ENCODE results near the gene SENP1. TPM values are rescaled to one million over a fixed set of nuclear protein-coding genes. Genes with fewer than 3 reads are reported as not detected.

Gene SENP1
- total and polyA plus RNA-seq, 2 experiments from 2014 or later: 8.6 to 27.7 TPM

DNA sequence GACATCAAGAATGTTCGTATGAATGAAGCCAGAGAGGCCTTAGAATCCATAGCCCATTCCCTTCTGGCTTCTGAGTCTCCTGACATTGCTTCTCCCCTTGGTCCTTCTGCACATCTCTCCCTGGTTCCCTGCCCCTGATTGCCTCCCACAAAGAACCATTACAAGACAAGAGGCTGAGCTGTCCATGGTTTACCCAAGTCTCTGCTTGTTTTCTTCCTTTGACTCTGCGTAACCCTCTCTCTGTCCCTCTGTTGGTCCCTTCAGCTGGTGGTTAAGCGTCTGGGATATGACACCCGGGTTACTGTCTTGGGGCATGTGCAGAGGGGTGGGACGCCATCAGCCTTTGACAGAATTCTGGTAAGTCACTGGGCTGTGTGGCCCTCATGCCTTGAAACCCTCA lies 29.1 kb upstream of the SENP1 start (continued):
- TF ChIP-seq NANOG (IDR thresholded peaks at IDR 0.05; ENCODE audit: borderline replicate concordance) (no peak), ZNF114 (CRISPR knock-in tag; IDR thresholded peaks at IDR 0.05) (no peak), ZNF462 (CRISPR knock-in tag; IDR thresholded peaks at IDR 0.05) (no peak), EZH2 (IDR thresholded peaks at IDR 0.05; ENCODE audit: low read depth, unreplicated experiment) (no peak), ETS1 (IDR thresholded peaks at IDR 0.05) (no peak)

- no peaks in the 10 kb centered on the region for H3K4me1 Mint-ChIP-seq
- Histone ChIP-seq H2AFZ (no peak overlapping the region), H3K4me3 (no peak overlapping the region), H3K27me3 (ENCODE audit: insufficient read depth) (no peaks in the 10 kb centered on the region), H3K9me2 (ENCODE audit: insufficient read depth) (no peaks in the 10 kb centered on the region), H3K27ac (ENCODE audit: low read depth) (no peak overlapping the region), H3K4me2 (no peak overlapping the region), H3K36me3 (ENCODE audit: insufficient read depth) (peaks cover 50% of the 10 kb centered on the region), H3K79me2 (replicated peaks; ENCODE audit: insufficient read depth) (no peaks in the 10 kb centered on the region), H4K20me1 (replicated peaks; ENCODE audit: insufficient read depth) (peaks cover 3% of the 10 kb centered on the region; the same call in 1 of the 2 replicates), H3F3A (replicated peaks; ENCODE audit: low read depth) (no peaks in the 10 kb centered on the region), H3K4me1 (ENCODE audit: insufficient read depth) (no peaks in the 10 kb centered on the region)
- no peaks in the 10 kb centered on the region for H3K9me3 Mint-ChIP-seq
- H3K27me3 Mint-ChIP-seq (ENCODE audit: insufficient read depth, low read depth, poor library complexity): no peaks in the 10 kb centered on the region
- no peak overlapping the region for H3K4me3 Mint-ChIP-seq
- H3K27ac Mint-ChIP-seq: no peak overlapping the region
- peaks cover 71% of the 10 kb centered on the region for H3K36me3 Mint-ChIP-seq (ENCODE audit: low read depth)
- DNase-seq (ENCODE audit: low spot score) (no peak), ATAC-seq (no peak)
- TF ChIP-seq ZNF462 (CRISPR knock-in tag; IDR thresholded peaks at IDR 0.05): no peak
- TF ChIP-seq POLR2AphosphoS5 (IDR thresholded peaks at IDR 0.05; ENCODE audit: low read depth): no peak
- no peak for TF ChIP-seq EZH2phosphoT487 (IDR thresholded peaks at IDR 0.05; ENCODE audit: unreplicated experiment)
- TF ChIP-seq ZNF331 (CRISPR knock-in tag; IDR thresholded peaks at IDR 0.05; ENCODE audit: low read depth): no peak
- no peak for TF ChIP-seq EZH2 (IDR thresholded peaks at IDR 0.05; ENCODE audit: low read depth, unreplicated experiment)
- no peak for TF ChIP-seq STAT1 (IDR thresholded peaks at IDR 0.05; ENCODE audit: unreplicated experiment)
Measured at GRCh38 chr12:48132826-48133225, 26.9 kb upstream of the SENP1 start.
